Measurements from ENCODE around the gene RCAN1. TPM values are rescaled to one million over a fixed set of nuclear protein-coding genes. Genes with fewer than 3 reads are reported as not detected.

The RCAN1 gene
- total and polyA plus RNA-seq, 2 of the 4 experiments (the other 2 are of a cell fraction), result 53.5 to 175 TPM

- no peak overlapping the region for H3K9ac ChIP-seq (ENCODE audit: low read depth, low read length)
- H4K91ac ChIP-seq (ENCODE audit: insufficient read depth, low read depth, low read length), result no peak overlapping the region
- H3K4me3 ChIP-seq (ENCODE audit: insufficient read depth, low read depth, low read length), result no peak overlapping the region
- intact Hi-C loops (cut with micrococcal nuclease) (loop anchor here (1.0 to 5.0 kb wide), 2 partner anchors 76 to 93 kb away; no protein-coding TSS in a partner anchor), in situ Hi-C loops (cut with MboI; ENCODE audit: low sequenced_read_pairs) (loop anchor here (25.0 kb wide), 1 partner anchor 691 kb away; the partner anchor contains the start of gene ATP5PO), dilution Hi-C loops (cut with HindIII; ENCODE audit: low sequenced_read_pairs, unreplicated experiment) (no loop called here)
- no peak overlapping the region for H3K14ac ChIP-seq (replicated peaks; ENCODE audit: low read depth, low read length)
- no peaks in the 10 kb centered on the region for H3K9me1 ChIP-seq (ENCODE audit: insufficient read depth, low read length)
- H3K79me1 ChIP-seq (ENCODE audit: low read depth in 1 of 2, low read length in 2 of 2), result peaks cover 5 to 13% of the 10 kb centered on the region in 2 experiments; a peak in 3 of 4 replicates
- DNase-seq (peak; percentile 70), ATAC-seq (ENCODE audit: low read depth) (peak; percentile 99)
- H2AK9ac ChIP-seq (replicated peaks; ENCODE audit: low read depth, low read length, poor library complexity), result peak overlapping the region; percentile 7
- H3K4ac ChIP-seq (ENCODE audit: low read depth, low read length), result no peak overlapping the region
- BruUV-seq (replicated peaks), result no TSS peak
- H3K27me3 ChIP-seq (ENCODE audit: control insufficient read depth, insufficient read depth, low read length), result no peaks in the 10 kb centered on the region
- H3K36me3 ChIP-seq (ENCODE audit: control insufficient read depth, insufficient read depth, low read length), result no peaks in the 10 kb centered on the region
- H2AFZ ChIP-seq (replicated peaks; ENCODE audit: low read length, poor library complexity), result peak overlapping the region; percentile 16
- H4K5ac ChIP-seq (ENCODE audit: low read depth, low read length), result no peak overlapping the region
- H3K23ac ChIP-seq (ENCODE audit: low read depth, low read length), result no peak overlapping the region
- H3K56ac ChIP-seq (ENCODE audit: extremely low read depth, insufficient read depth, low read length), result no peak overlapping the region
- ChIA-PET POLR2A (ENCODE audit: unreplicated experiment) (interaction anchor here (0.7 kb wide), 1 partner anchor 89 kb away, joined by 3 read pairs; no protein-coding TSS in a partner anchor), CTCF (interaction anchor here (0.5 to 2.7 kb wide), 17 partner anchors 9 to 277 kb away, joined by 3 to 20 read pairs (median 5); partner anchors contain the start of gene RCAN1)
- no peaks in the 10 kb centered on the region for H3K4me1 ChIP-seq (ENCODE audit: control insufficient read depth, insufficient read depth, low read length)
- no peak overlapping the region for H2BK5ac ChIP-seq (ENCODE audit: low read depth, low read length, poor library complexity, severe bottlenecking)
- no peak overlapping the region for H2AK5ac ChIP-seq (ENCODE audit: low read depth, low read length)
- TF ChIP-seq CTCF (conservative IDR thresholded peaks at IDR 0.05; ENCODE audit: low read depth, low read length), result peak; percentile 90
- no peak for TF ChIP-seq MXI1 (IDR thresholded peaks at IDR 0.05; ENCODE audit: borderline replicate concordance, low read depth, low read length)
- peak; percentile 96 for TF ChIP-seq RAD21 (IDR thresholded peaks at IDR 0.05; ENCODE audit: low read length)
- TF ChIP-seq MAZ (IDR thresholded peaks at IDR 0.05; ENCODE audit: borderline replicate concordance, low read depth, low read length), result no peak
- TF ChIP-seq CHD1 (IDR thresholded peaks at IDR 0.05; ENCODE audit: low read depth, low read length), result no peak
- TF ChIP-seq CEBPB (IDR thresholded peaks at IDR 0.05; ENCODE audit: low read depth, low read length), result no peak
- no peak for TF ChIP-seq NFE2L2 (IDR thresholded peaks at IDR 0.05; ENCODE audit: low read depth, low read length)
- no peak for TF ChIP-seq RFX5 (IDR thresholded peaks at IDR 0.05; ENCODE audit: low read depth, low read length)
- peak; percentile 96 for TF ChIP-seq SMC3 (IDR thresholded peaks at IDR 0.05; ENCODE audit: low read depth, low read length)
- no peak for TF ChIP-seq USF2 (IDR thresholded peaks at IDR 0.05; ENCODE audit: low read depth, low read length)
- TF ChIP-seq ELK1 (IDR thresholded peaks at IDR 0.05; ENCODE audit: borderline replicate concordance, low read depth, low read length), result no peak
- TF ChIP-seq POLR2A (IDR thresholded peaks at IDR 0.05; ENCODE audit: low read depth, low read length), result no peak
- no peak overlapping the region for H3K18ac ChIP-seq (ENCODE audit: low read depth, low read length)
- H3K9me3 ChIP-seq (ENCODE audit: control insufficient read depth, insufficient read depth, low read length), result no peaks in the 10 kb centered on the region
- no peak overlapping the region for H3K27ac ChIP-seq (ENCODE audit: insufficient read depth, low read length)
- no peak overlapping the region for H2BK20ac ChIP-seq (ENCODE audit: low read depth, low read length)
- peaks cover 3% of the 10 kb centered on the region; the same call in 1 of the 2 replicates for H4K20me1 ChIP-seq (ENCODE audit: insufficient read depth, low read length)
- 48% methylated on average over 5 of the region's 19 CpGs; no CpG with 5 or more reads in 1 of the 2 experiments for WGBS, 2 experiments (ENCODE audit: extremely low coverage in 2 of 2, insufficient read length in 1 of 2)
- no peak overlapping the region for H4K8ac ChIP-seq (ENCODE audit: low read depth in 2 of 2, low read length in 2 of 2)
- no peak overlapping the region for H2BK15ac ChIP-seq (ENCODE audit: low read depth, low read length)
- H3K4me2 ChIP-seq (ENCODE audit: low read depth, low read length), result no peak overlapping the region
- no peak overlapping the region for H2BK120ac ChIP-seq (ENCODE audit: low read depth, low read length)
These were observed 11.8 kb downstream of the RCAN1 start for GRCh38 chr21:34603002-34603709.

Measured in IMR-90 (cell line).